Stimulated activated naive CD4-positive, alpha-beta T cell treated with Interleukin-2 at 50 U/mL for 16 hours (primary cell): ENCODE data around the gene URB1.
"Not testable (repeated sequence)": the region's sequence is repeated elsewhere in the genome, so short reads cannot be mapped to it uniquely, and the experiment has no call there.

Experiments used
- DNase-seq: peaks from one replicate; lab custom pipeline; 2025; lab: John Stamatoyannopoulos, UW

The URB1 gene

DNA sequence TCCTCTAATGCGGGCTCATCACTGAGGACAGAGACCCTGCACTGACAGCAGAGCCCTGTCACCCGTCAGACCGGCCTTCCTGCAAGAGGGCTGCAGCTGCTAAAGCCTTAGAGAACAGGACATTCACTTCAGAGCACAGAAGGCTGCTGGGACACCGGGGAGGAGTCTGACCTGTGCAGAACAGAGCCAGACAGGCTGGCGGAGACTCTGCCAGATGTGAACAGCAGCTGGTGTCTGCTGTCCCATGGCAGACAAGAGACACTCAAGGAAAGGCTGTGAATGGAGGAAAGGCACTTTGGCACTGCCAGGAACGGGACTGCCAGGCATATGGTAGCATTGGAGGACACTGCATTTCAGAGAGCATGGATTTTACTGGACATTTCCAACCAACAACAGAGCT is 72.8 kb downstream of the URB1 start:
- DNase-seq: no peak

DNA sequence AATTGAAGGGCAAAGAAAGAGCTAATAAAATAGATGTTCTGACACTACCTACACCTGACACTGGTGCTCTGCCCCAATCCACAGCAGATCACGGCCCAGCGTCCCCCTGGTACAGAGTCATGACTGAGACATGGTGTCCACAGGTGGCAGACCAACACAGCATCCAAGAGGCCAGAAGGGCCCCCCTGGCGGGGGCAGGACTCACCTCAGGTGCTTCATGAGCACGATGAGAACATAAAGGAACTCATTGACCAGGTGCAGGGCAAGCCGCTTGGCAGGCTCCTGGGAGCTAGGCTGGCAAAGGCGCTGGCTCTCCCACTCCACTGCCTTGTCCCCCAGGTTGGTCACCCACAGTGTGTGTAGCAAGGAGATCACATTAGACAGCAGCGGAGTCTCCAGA is 73.8 kb downstream of the URB1 start:
- no peak for DNase-seq

DNA sequence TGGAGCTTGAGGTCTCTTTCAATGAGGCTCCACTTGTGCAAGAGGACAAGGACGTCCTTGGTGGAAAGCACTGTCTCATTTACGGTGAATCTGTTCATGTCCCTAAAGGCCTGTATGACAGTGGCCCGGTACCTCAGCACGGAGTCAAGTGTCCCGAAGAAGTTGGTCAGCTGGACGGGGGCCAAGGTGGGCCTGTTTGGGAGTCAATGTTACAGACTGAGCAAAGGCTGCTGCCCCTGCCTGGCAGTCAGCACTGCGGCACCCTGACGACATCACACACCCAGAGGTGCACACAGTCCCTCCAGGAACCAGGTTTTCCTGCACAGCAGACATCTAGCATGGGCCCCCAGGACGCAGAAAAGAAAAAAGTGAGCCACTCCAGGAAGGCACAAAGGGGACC is 75.1 kb downstream of the URB1 start:
- DNase-seq: no peak

DNA sequence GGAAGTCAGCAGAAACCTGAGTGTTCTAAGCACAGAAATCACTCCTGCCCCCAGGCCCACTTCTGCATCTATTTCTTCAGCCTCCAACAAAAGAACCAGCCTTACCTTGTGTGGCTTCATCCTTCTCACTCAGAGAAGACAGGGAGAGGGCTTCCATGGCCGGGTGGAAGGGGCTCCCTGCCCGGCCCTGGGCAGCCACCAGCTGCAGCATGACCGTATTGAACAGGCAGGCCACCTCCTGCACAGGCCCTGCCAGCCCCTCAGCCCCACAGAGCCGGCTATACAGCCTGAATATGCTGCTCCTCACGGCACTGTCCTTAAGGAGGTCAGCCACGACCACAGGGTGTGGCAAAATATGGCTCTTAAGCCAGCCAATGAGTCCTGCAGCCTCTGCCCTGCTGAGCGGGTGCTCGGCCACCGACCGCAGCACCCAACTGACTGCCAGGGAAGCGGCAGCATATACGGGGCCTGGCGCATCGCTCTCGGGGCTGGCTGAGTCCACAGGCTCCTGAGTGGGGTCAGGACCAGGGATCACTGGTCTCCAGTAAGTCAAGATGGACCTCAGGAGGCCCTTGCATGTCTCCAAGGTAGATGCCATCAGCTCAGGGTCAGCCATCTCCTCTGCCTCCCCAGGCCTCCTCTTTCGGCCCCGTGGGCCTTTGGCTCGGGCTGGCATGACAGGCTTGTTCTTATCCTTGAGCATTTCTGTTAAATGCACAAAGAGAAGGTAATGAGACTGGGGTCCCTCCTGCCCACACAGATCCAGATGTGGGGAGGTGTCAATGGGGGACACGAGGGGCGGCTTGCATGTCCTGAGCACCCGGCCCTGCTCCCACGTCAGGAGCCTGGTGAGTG is 76.2 kb downstream of the URB1 start:
- no peak for DNase-seq

DNA sequence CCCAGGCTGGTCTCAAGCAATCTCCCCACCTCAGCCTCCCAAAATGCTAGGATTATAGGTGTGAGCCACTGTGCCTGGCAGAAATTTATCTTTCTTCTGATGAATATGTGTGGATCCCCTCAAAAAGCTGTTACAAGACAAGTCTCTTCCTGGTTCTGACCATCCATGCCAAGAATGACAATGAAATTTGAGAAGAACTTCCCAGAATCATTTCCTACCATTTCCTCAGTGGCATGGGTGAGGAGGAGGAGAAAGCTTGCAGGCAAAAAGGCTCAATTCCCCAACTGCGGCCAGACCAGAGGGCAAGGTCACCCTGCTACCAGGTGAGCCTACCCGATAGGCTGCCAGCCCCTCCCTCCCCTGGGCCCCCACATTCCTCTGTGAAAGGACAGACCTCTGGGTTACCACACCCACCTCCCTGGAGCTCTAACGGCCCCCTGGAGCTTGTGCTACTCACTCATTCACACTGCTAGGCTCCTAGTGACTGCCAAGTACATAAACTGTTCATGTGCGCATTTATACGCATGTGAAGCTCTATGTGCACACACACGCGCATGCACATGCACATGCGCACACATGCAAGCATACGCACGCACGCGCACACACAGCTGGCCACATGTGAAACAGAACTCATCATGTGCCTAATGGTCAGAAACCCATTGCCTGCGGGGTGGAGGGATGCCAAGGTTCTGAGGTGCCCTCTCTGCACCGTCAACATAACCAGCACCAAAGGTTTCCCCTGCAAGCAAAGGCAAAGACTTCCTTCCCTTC is 77.1 kb downstream of the URB1 start:
- no peak for DNase-seq

DNA sequence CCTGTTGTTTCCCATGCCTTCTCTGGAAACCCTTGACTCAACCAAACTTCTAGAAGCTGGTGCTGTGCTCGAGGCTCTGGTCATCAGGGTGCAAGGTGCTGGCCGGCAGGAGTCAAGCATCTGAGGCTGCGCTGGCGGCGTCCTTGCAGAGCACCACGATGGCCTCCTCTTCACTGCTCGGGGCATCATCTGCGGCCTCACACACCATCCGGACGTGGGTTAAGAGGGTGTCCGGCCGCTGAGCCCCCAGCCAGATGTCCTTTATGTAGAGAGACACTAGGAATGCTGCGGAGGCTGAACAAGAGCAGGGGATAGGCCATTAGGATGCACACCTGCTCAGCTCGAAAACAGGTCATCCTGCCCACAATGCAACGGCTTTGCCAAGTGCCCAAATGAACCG is 78.0 kb downstream of the URB1 start:
- no peak for DNase-seq

DNA sequence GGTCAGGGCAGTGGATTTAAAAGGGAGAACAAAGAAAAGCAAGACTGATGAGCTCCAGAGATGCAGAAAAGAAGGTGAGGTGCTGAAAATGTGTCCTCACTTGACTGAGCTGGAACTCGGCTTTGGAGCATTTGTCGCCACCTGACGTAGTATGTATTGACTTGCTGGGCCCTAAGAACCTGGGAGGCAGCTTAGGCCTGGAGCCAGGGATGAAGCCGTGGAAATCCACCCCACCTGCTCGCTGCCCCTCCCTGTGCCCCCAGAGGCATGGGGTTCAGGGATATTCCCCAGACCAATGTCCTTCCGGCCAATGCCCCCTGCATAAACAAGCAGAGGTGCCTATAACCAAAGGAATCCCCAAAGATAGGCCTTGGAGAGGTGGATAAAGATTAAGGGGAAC is 79.8 kb downstream of the URB1 start:
- no peak for DNase-seq

DNA sequence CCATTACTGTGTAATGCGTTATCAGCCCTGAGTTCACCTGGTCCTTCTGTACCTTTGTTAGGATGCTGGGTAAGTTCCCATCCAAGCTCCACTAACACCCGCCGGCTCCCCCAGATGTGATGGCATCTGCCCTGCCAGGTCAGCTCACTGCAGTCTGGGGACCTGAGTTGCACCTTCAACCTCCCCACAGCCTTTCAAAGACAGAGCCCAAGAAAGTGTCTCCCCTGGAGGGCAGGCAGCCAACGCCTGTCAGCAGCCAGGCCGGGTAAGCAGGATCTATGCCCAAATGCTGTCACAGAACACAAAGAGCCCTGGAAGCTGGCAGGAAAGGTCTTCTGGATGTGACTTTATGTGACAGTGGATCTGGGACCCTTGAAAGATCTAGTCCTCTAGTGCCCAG is 80.5 kb downstream of the URB1 start:
- no peak for DNase-seq

DNA sequence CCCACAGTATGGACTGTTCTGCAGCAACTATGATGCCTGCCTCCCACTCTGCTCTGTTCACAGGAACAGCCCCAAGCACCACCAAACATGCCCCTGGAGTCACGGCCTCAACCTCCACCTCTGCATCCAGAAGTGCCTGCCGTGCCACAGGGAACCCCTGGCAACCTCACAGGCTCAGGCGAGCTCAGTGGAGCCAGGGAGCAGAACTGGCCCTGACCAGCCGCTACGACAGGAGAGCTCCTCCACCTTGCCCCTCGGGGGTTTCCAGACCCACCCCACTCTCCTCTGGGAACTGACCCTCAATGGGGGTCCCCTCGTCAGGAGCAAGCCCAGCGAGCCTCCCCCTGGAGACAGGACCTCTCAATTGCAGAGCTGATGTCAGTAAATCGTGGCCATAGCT is 81.2 kb downstream of the URB1 start:
- no peak for DNase-seq

DNA sequence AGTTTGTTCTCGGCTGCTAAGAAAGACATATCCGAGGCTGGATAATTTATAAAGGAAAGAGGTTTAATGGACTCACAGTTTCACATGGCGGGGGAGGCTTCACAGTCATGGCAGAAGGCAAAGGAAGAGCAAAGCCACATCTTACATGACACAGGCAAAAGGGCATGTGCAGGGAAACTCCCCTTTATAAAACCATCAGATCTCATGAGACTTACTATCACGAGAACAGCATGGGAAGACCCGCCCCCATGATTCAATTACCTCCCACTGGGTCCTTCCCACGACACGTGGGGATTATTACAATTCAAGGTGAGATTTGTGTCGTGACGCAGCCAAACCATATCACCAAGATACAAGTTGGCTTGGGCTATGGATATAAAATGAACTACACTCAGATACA is 81.8 kb downstream of the URB1 start:
- DNase-seq: not testable (repeated sequence)

DNA sequence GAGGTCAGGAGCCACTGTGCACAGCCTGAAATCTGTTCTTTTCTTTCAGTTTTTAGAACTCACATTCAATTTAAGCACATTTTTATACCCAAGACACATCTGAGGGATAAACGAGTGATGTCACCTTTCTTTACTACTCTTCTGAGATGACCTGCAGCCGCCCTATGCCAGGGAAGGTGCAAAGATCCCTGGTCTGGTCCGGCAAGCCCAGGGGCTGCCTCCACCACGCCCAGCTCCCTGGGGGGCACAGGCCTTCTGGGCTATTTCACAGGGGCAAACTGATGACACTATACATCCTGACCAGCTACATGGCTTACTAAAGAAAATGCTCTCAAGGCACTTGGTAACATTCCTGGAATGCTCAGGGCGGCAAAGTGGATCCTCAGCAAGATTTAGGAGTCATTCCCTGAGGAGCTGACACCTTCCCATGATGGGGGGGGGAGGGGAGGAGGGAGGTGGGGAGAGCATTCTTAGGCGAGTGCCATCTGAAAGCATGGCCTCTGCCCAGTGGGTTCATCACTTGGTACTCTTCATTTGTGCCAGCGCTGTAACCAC is 82.8 kb downstream of the URB1 start:
- no peak for DNase-seq

DNA sequence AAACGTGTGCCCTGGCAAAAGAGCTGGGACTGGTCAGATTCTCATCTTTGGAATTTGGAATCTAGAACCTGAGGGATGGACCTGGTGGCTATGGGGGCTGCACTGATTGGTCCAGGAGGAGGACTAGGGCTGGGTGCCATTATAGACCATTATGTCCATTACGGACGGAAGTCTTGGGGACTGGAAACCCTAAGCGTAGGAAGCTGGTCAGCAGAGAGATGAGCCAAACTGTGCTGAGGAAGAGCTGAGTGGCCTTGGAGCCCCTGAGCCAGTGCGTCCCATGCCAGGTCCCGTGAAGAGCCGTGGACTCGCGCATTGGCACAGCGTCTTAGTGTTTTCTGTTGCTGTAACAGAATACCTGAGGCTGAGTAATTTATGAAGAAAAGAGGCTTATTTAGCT is 84.1 kb downstream of the URB1 start:
- no peak for DNase-seq

DNA sequence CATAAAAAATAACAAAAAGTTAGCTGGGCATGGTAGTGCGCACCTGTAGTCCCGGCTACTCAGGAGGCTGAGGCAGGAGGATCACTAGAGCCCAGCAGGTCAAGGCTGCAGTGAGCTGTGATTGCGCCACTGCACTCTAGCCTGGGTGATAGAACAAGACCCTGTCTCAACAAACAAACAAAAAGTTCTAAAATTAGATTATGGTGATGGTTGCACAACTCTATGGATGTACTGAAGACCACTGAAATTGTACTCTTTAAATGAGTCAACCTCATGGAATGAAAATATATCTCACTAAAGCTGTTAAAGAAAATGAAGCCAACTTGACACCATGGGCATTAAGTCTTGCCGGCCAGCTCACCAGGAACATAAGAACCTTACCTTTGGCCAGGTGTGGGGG is 85.1 kb downstream of the URB1 start:
- DNase-seq: no peak

DNA sequence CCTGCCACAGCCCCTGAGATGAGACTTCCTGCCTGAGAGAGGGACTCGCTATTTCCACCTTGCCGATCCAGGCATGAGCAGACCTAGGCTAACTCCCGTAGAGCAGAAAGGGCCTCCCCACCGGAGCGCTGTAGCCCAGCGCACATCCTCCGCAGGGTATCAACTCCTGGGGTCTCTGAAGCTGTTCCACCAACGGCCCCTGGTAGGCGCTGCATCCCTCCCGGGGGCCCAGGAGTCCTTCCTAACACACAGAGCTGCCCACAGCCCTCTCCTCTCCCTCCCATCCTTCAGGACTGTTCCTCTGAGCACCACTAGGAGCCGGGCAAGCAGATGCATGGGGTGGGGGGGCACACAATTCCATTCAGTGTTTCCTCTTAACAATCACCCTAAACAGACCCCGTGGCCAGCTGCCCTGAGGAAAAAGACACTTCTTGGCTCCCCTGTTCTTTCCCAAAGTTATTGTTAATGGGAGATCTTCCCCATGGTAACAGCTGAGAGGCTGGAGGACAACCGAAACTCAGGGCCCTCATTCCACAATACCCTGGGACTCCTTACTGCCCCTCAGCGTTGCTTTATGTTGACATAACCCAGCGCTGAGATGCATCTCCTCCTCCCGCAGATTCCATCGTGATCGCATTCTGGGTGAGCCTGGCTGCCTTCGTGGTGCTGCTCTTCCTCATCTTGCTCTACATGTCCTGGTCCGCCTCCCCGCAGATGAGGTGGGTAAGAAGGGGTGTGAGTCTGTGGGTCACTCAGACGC is 86.6 kb downstream of the URB1 start:
- no peak for DNase-seq

DNA sequence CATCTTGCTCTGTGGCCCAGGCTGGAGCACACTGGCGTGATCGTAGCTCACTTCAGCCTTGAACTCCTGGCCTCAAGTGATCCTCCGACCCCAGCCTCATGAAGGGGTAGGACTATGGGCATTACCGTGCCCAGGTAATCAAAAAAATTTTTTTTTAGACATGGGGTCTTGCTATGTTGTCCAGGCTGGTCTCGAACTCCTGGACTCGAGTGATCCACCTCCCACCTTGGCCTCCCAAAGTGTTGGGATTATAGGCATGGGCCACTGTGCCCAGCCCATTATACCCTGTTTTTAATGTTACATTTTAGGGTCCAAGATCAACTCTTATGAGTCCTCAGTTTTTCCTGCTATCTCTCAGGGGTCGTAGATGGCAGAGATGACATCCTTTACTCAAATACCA is 87.8 kb downstream of the URB1 start:
- no peak for DNase-seq

DNA sequence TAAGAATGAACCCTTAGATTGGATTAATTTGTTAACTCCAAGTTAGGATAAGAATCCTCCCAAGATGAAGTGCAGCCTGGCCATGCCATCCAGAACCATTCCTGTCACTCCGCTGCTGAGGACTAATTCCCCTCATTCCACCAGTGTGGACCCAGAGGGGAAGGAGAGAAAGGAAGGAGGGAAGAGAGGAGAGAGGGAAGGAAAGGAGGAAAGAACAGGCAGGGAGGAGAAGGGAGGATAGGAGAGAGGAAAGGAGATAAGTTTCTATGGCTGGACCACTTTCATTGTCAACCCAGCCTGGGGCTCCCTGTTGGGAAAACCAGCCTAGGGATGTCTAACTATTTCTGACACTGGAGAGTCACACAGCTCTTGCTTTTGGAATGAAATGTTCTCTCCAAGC is 89.4 kb downstream of the URB1 start:
- no peak for DNase-seq

DNA sequence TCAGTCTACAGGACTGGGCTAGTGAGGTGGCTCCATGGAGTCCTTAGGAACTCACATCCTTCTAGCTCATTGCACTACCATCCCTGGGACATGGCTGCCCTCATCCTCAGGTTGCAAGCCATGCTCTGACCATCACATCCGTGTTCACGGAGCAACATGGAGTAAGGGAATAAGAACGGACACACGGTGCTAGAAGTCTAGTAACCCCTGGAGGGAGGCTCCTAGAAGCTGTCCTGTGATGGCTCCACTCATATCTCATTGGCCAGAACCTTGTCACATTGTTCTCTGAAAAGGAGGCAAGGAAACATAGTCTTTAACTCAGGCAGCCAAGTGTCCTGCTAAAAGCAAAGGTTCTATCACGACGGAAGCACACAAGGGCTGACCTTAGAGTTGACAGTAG is 90.3 kb downstream of the URB1 start:
- DNase-seq: no peak

DNA sequence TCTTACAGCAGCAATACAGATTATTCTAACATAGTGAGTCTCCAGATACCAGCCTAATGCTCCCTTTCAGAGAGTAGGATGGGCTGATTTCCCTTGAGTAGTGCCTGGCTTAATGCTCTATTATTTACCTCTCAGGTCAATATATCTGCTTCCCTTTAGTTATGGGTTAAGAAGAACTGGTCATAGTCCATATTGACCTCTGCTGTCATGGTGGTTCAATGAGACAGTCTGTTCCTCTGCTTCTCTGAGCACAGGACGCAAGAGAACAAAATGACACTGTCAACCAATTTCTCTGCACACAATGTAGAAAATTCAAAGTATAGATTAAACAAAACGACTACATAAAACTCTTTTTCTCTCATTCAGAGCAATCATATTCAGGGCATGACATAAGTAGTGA is 91.2 kb downstream of the URB1 start:
- DNase-seq: no peak

DNA sequence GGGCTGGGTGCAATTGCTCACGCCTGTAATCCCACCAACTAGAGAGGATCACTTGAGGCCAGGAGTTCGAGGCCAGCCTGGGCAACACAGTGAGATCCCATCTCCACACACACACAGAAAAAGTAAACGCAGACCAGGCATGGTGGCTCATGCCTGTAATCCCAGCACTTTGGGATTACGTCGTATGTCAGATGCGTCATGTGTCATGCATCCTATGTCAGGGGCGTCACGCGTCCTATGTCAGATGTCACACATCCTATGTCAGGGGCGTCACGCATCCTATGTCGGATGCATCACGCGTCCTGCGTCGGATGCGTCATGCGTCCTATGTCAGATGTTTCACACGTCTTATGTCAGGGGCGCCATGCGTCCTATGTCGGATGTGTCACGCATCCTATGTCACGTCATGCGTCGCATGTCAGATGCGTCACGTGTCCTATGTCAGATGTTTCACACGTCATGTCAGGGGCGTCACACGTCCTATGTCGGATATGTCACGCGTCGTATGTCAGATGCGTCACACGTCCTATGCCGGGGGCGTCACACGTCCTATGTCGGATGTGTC is 92.6 kb downstream of the URB1 start:
- no peak for DNase-seq

DNA sequence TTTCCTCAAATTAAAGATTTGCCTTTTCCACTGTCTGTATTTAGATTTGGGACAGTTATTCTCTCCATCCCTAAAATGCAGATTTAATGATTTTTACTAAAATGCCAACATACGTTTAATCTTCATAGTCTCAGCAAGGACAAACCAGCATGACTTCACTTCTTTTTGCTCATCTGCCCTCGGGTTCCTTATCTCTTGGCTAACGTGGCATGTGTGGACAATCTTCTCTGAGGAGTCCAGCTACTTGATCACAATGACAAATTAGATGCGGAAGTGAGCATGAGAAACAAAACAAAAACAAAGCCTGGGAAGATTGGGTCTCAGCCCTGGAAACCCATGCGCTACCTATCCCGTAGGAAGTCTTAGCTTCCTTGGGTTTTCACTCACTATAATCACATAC is 93.1 kb downstream of the URB1 start:
- no peak for DNase-seq

DNA sequence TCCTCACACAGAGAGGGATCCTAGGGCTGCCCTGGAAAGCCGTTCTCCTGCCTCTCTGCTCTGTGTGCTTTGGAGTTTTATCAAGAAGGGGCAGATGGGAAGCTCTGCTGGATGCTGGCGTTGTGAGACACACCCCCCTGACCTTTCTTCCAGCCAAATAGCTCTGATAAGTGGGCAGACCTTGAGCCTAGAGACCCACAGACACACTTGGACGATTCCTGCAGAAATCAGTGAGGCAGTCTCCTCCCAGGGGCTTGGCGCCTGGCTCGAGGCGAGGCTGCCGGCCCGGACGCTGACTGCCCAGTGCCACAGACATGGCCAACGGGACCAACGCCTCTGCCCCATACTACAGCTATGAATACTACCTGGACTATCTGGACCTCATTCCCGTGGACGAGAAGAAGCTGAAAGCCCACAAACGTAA is 94.1 kb downstream of the URB1 start, which contains the start of gene MRAP:
Gene MRAP (plus strand): TSS at position 198 of the 424 bp plus-strand sequence. CDS start 117 bp downstream, at position 315.
- no peak for DNase-seq

DNA sequence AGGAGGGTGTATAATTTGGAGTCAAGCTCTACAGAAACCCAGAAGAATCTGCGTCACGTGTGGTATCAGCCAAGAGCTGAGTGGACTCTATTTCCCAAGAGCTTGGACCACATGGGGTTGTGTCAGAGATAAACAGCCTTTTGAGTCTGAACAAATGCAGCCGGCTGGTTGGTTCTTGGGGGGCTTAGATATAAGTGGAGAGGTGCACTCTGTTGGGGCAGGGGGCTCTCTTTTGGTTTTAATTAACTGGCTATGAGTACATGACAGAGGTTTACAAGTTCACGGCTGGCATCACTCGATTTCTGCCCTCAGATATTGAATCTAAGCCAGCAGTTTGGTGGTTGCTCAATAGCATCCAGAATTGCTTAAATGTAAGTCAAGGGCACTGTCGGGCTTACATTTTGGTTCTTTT is 94.7 kb downstream of the URB1 start:
- no peak for DNase-seq
